Endodermal cell (in vitro differentiated cells): Measurements from ENCODE around the gene NAALADL2. TPM values are rescaled to one million over a fixed set of nuclear protein-coding genes. Genes with fewer than 3 reads are reported as not detected.
"Not testable (repeated sequence)": the region's sequence is repeated elsewhere in the genome, so short reads cannot be mapped to it uniquely, and the experiment has no call there.

Experiments
- DNase-seq: peaks from one replicate; pipeline ENCODE4 v3.0.0-alpha.2; 2017
- H3K27ac ChIP-seq: 2 replicates; pipeline ENCODE4 v1.5.1; 2013; ENCODE audit warnings: mild to moderate bottlenecking, low read depth, low read length, moderate library complexity
- H3K27me3 ChIP-seq: 2 replicates; pipeline ENCODE4 v1.6.1; 2013; ENCODE audit warnings: mild to moderate bottlenecking, low read length, moderate library complexity; ENCODE audit not compliant: insufficient read depth, control insufficient read depth, poor library complexity, severe bottlenecking
- H3K36me3 ChIP-seq: 2 replicates; pipeline ENCODE4 v1.7.0; 2013; ENCODE audit warnings: mild to moderate bottlenecking, low read length, moderate library complexity; ENCODE audit not compliant: control insufficient read depth, insufficient read depth
- H3K4me1 ChIP-seq: one replicate; pipeline ENCODE4 v1.7.0; 2013; ENCODE audit warnings: low read length; ENCODE audit not compliant: control insufficient read depth, insufficient read depth
- H3K4me3 ChIP-seq: 2 replicates; pipeline ENCODE4 v1.5.1; 2013; ENCODE audit warnings: mild to moderate bottlenecking, low read length, moderate library complexity
- H3K9ac ChIP-seq: 2 replicates; pipeline ENCODE4 v1.6.1; 2013; ENCODE audit warnings: mild to moderate bottlenecking, low read length, moderate library complexity; ENCODE audit not compliant: poor library complexity, severe bottlenecking; ENCODE audit errors: extremely low read depth
- H3K9me3 ChIP-seq: 2 replicates; pipeline ENCODE4 v1.6.1; 2013; ENCODE audit warnings: mild to moderate bottlenecking, low read length, moderate library complexity; ENCODE audit not compliant: control insufficient read depth
- H3K27ac Mint-ChIP-seq: 2 replicates; pipeline ENCODE4 v1.8.0; 2020; ENCODE audit warnings: mixed read lengths
- H3K27me3 Mint-ChIP-seq: 2 replicates; pipeline ENCODE4 v1.8.0; 2021; ENCODE audit warnings: mild to moderate bottlenecking, mixed read lengths; ENCODE audit not compliant: insufficient read depth
- H3K36me3 Mint-ChIP-seq: 2 replicates; pipeline ENCODE4 v1.8.0; 2020; ENCODE audit warnings: low read depth, mixed read lengths
- H3K4me1 Mint-ChIP-seq: 2 replicates; pipeline ENCODE4 v1.8.0; 2020; ENCODE audit warnings: mixed read lengths
- H3K4me3 Mint-ChIP-seq: 2 replicates; pipeline ENCODE4 v1.8.0; 2020; ENCODE audit warnings: mild to moderate bottlenecking, moderate library complexity, mixed read lengths
- H3K9me3 Mint-ChIP-seq: 2 replicates; pipeline ENCODE4 v1.8.0; 2020; ENCODE audit warnings: mild to moderate bottlenecking, mixed read lengths
- CTCF ChIP-seq: fragments of 200-600 bp; sonication (generic); conservative IDR thresholded peaks from 2 replicates; pipeline ENCODE4 v1.5.0; 2021; ENCODE audit warnings: antibody characterized with exemption, mild to moderate bottlenecking
- WGBS, 2 experiments: methylation state at CpG; one replicate each; pipeline versions ENCODE4 v1.1.5 to v1.1.7; 2013; ENCODE audit warnings: missing lambda C conversion rate in 2 of 2, mixed read lengths in 1 of 2; ENCODE audit not compliant: insufficient coverage in 1 of 2, insufficient read length in 1 of 2; 5-methylcytosine and 5-hydroxymethylcytosine counted together
- total RNA-seq, 2 donors: library from RNA; stranded (reverse); fragmentation: NEBNext Ultra II Directional in 1 of 2; extraction: Animal tissue kit (Norgen Biotek cat#: 25700) in 1 of 2; gene quantifications; 2 replicates in 1 of 2; 3 replicates in 1 of 2; pipeline ENCODE4 v1.2.1, GENCODE V29; 2021

Gene NAALADL2
- total RNA-seq, 2 donors from 2014 or later, result 1.6 to 1.8 TPM

GRCh38 chr3:175826759-175827158, 967.6 kb downstream of the NAALADL2 start:
- H3K9ac ChIP-seq, result no peak overlapping the region

DNA sequence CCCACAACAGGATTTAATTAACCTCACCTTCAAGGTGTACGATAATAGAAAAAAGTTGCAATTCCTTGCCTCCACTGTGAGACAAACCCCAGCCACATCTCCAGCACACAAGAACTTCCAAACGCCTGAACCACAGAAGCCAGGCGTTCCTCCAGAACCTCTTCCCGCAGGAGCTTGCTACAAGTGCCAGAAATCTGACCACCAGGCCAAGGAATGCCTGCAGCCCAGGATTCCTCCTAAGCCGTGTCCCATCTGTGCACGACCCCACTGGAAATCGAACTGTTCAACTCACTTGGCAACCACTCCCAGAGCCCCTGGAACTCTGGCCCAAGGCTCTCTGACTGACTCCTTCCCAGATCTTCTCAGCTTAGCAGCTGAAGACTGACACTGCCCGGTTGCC, 970.7 kb downstream of the NAALADL2 start:
- H3K36me3 ChIP-seq, H3K4me3 Mint-ChIP-seq: not testable (repeated sequence)

More at GRCh38 chr3:175826759-175827158, 967.6 kb downstream of the NAALADL2 start:
- no peak overlapping the region for H3K4me3 ChIP-seq
- H3K36me3 ChIP-seq, result no peaks in the 10 kb centered on the region
- peaks cover 6% of the 10 kb centered on the region for H3K9me3 Mint-ChIP-seq
- peaks cover 6% of the 10 kb centered on the region for H3K36me3 Mint-ChIP-seq
- no peak overlapping the region for H3K27ac ChIP-seq
- H3K4me1 Mint-ChIP-seq, result peaks cover 33% of the 10 kb centered on the region
- no peak for DNase-seq
- H3K27me3 ChIP-seq, result no peaks in the 10 kb centered on the region
- H3K4me1 ChIP-seq, result no peaks in the 10 kb centered on the region
- H3K9me3 ChIP-seq, result no peaks in the 10 kb centered on the region
- no peaks in the 10 kb centered on the region for H3K27me3 Mint-ChIP-seq
- TF ChIP-seq CTCF, result no peak
- H3K4me3 Mint-ChIP-seq, result no peak overlapping the region
- WGBS, 2 experiments, result 97 to 100% methylated on average over 2 of the region's 2 CpGs
- H3K27ac Mint-ChIP-seq, result no peak overlapping the region

DNA sequence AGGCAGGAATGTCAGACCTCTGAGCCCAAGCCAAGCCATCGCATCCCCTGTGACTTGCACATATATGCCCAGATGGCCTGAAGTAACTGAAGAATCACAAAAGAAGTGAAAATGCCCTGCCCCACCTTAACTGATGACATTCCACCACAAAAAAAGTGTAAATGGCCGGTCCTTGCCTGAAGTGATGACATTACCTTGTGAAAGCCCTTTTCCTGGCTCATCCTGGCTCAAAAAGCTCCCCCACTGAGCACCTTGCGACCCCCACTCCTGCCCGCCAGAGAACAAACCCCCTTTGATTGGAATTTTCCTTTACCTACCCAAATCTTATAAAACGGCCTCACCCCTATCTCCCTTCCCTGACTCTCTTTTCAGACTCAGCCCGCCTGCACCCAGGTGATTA, 976.6 kb downstream of the NAALADL2 start:
- H3K27ac Mint-ChIP-seq, H3K36me3 ChIP-seq, H3K27me3 ChIP-seq, H3K9me3 ChIP-seq, H3K36me3 Mint-ChIP-seq, H3K4me3 Mint-ChIP-seq, H3K27ac ChIP-seq, H3K27me3 Mint-ChIP-seq, H3K4me1 Mint-ChIP-seq, H3K4me3 ChIP-seq, H3K9ac ChIP-seq, H3K9me3 Mint-ChIP-seq, H3K4me1 ChIP-seq: not testable (repeated sequence)
- DNase-seq, result peak; percentile 59
- 55 to 65% methylated on average over 3 to 5 of the region's 6 CpGs for WGBS, 2 experiments

More for the DNA sequence above, 970.7 kb downstream of the NAALADL2 start:
- not testable (repeated sequence) for H3K4me3 ChIP-seq, H3K9ac ChIP-seq, H3K9me3 Mint-ChIP-seq, H3K9me3 ChIP-seq, H3K27me3 Mint-ChIP-seq, DNase-seq, H3K36me3 Mint-ChIP-seq, H3K27me3 ChIP-seq, H3K27ac ChIP-seq, H3K27ac Mint-ChIP-seq, H3K4me1 ChIP-seq
- 95 to 96% methylated on average over 4 to 8 of the region's 8 CpGs for WGBS, 2 experiments
- H3K4me1 Mint-ChIP-seq, result peaks cover 15% of the 10 kb centered on the region

DNA sequence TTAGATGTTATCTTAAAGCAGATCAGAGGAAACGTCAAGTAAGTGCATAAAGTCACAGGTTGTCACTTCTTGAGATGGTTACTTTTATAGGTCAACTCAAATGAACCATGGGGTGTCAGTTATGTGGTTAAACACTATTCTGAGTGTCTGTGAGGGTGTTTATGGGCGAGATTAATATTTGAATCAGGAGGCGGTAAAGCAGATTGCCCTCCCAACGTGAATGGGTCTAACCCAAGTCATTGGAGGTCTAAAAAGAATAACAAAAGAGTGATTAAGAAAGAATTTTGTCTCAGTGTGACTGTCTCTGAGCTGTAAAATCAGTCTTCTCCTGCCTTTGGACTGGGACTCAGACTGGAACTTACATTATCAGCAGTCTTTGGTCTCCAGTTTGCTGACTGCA, 977.5 kb downstream of the NAALADL2 start:
- peaks cover 4% of the 10 kb centered on the region for H3K4me1 Mint-ChIP-seq
- peak; percentile 58 for DNase-seq
- H3K27ac Mint-ChIP-seq, result no peak overlapping the region
- no peak overlapping the region for H3K9ac ChIP-seq
- no peak overlapping the region for H3K4me3 ChIP-seq
- H3K9me3 Mint-ChIP-seq, result no peaks in the 10 kb centered on the region
- no peaks in the 10 kb centered on the region for H3K36me3 Mint-ChIP-seq
- no peak overlapping the region for H3K27ac ChIP-seq
- WGBS, 2 experiments, result 61 to 63% methylated on average over 4 of the region's 4 CpGs
- no peak overlapping the region for H3K4me3 Mint-ChIP-seq
- H3K36me3 ChIP-seq, result no peaks in the 10 kb centered on the region
- H3K27me3 Mint-ChIP-seq, result no peaks in the 10 kb centered on the region
- no peaks in the 10 kb centered on the region for H3K4me1 ChIP-seq
- H3K9me3 ChIP-seq, result no peaks in the 10 kb centered on the region
- no peak for TF ChIP-seq CTCF
- no peaks in the 10 kb centered on the region for H3K27me3 ChIP-seq
